ENCODE data around the gene GPR37L1. TPM values are rescaled to one million over a fixed set of nuclear protein-coding genes. Genes with fewer than 3 reads are reported as not detected.

GPR37L1 gene
- total and polyA plus RNA-seq, 10 of the 15 experiments (the other 5 are each of a cell fraction or from before 2014, with no cell fraction given) = under 0.01 to 0.08 (median 0.02) TPM; not detected in 5

DNA sequence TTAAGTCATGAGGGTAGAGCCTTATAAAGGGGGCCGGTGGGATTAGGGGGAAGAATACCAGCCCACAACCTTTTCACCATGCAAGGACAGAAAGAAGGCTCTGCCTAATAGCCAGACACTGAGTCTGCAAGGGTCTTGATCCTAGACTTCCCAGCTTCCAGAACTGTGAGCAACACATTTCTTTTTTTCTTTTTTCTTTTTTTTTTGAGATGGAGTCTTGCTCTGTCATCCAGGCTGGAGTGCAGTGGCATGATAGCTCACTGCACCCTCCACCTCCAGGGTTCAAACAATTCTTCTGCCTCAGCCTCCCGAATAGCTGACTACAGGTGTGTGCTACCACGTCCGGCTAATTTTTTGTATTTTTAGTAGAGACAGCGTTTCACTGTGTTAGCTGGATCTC lies 23.6 kb downstream of the GPR37L1 start:
- DNase-seq (ENCODE audit: low read depth, low spot score) (no peak), ATAC-seq (no peak), FAIRE-seq (no peak)
- no peak overlapping the region for H3K4me2 ChIP-seq (ENCODE audit: control insufficient read depth, insufficient read depth)
- H3K79me2 ChIP-seq (ENCODE audit: control insufficient read depth, insufficient read depth, low read length) = peaks cover 24% of the 10 kb centered on the region
- TF ChIP-seq EGR1 (IDR thresholded peaks at IDR 0.05; ENCODE audit: borderline replicate concordance in 1 of 2, low read depth in 2 of 2, low read length in 2 of 2) (no peak), NFXL1 (IDR thresholded peaks at IDR 0.05; ENCODE audit: borderline replicate concordance) (no peak), POLR2AphosphoS2 (IDR thresholded peaks at IDR 0.05; ENCODE audit: low read depth, low read length) (no peak), PML (IDR thresholded peaks at IDR 0.05; ENCODE audit: low read length) (0 out of 2 replicates have a peak, but pooled peaks have one; percentile 1)
- TF ChIP-seq, protein P1, sequence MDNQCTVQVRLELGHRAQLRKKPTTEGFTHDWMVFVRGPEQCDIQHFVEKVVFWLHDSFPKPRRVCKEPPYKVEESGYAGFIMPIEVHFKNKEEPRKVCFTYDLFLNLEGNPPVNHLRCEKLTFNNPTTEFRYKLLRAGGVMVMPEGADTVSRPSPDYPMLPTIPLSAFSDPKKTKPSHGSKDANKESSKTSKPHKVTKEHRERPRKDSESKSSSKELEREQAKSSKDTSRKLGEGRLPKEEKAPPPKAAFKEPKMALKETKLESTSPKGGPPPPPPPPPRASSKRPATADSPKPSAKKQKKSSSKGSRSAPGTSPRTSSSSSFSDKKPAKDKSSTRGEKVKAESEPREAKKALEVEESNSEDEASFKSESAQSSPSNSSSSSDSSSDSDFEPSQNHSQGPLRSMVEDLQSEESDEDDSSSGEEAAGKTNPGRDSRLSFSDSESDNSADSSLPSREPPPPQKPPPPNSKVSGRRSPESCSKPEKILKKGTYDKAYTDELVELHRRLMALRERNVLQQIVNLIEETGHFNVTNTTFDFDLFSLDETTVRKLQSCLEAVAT (IDR thresholded peaks at IDR 0.05) = no peak
- TF ChIP-seq, protein P2, sequence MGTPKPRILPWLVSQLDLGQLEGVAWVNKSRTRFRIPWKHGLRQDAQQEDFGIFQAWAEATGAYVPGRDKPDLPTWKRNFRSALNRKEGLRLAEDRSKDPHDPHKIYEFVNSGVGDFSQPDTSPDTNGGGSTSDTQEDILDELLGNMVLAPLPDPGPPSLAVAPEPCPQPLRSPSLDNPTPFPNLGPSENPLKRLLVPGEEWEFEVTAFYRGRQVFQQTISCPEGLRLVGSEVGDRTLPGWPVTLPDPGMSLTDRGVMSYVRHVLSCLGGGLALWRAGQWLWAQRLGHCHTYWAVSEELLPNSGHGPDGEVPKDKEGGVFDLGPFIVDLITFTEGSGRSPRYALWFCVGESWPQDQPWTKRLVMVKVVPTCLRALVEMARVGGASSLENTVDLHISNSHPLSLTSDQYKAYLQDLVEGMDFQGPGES (IDR thresholded peaks at IDR 0.05) = no peak
- no peak overlapping the region for H3K9ac ChIP-seq (ENCODE audit: control insufficient read depth, insufficient read depth, low read length)
- no peak overlapping the region for H3K27ac ChIP-seq (ENCODE audit: control insufficient read depth, insufficient read depth)
- H3K4me3 ChIP-seq = no peak overlapping the region
- H3K36me3 ChIP-seq (ENCODE audit: control insufficient read depth in 2 of 2, insufficient read depth in 2 of 2, low read length in 1 of 2) = peaks cover 12 to 17% of the 10 kb centered on the region in 2 experiments; a peak in 3 of 4 replicates
- intact Hi-C loops (cut with micrococcal nuclease; ENCODE audit: unreplicated experiment) = no loop called here
- SMC1A ChIA-PET (ENCODE audit: uncharacterized antibody, unreplicated experiment) = interaction anchor here (0.8 kb wide), 1 partner anchor 38 kb away, joined by 4 read pairs; no protein-coding TSS in a partner anchor
- CTCF ChIA-PET = interaction anchor here (1.4 to 2.9 kb wide), 4 partner anchors 8 to 13 kb away, joined by 4 to 14 read pairs (median 10); partner anchors contain the start of gene PTPN7
- H3K9me3 ChIP-seq (replicated peaks; ENCODE audit: control insufficient read depth, insufficient read depth, low read length) = no peaks in the 10 kb centered on the region
- H2AFZ ChIP-seq (ENCODE audit: control insufficient read depth, low read depth, low read length) = no peak overlapping the region
- no TSS peak for BruUV-seq (replicated peaks)
- POLR2A ChIA-PET = interaction anchor here (0.7 to 3.3 kb wide), 4 partner anchors 9 to 192 kb away, joined by 3 to 15 read pairs (median 6); partner anchors contain the start of gene PTPN7
- WGBS (ENCODE audit: insufficient coverage, insufficient replicate concordance, low lambda C conversion rate, missing lambda C conversion rate) = 93% methylated on average over 5 of the region's 5 CpGs
- no peaks in the 10 kb centered on the region for H3K27me3 ChIP-seq (replicated peaks in 1 of 2; ENCODE audit: control insufficient read depth in 2 of 2, insufficient read depth in 2 of 2, low read length in 1 of 2)
- in situ Hi-C loops (cut with MboI) = no loop called here
- RAD21 ChIA-PET (ENCODE audit: unreplicated experiment) = no interaction called here
- no peaks in the 10 kb centered on the region for H4K20me1 ChIP-seq (ENCODE audit: control insufficient read depth, insufficient read depth)
- peaks cover 14% of the 10 kb centered on the region for H3K4me1 ChIP-seq (ENCODE audit: control insufficient read depth, insufficient read depth, low read length)
